HEK293 (cell line): ENCODE data around the gene TPRKB.

ENCODE experiments used
- CTCF ChIA-PET: fragments of 350-600 bp; formaldehyde crosslinking; extraction: SDS; loops from one replicate; lab custom pipeline; 2021; ENCODE audit warnings: antibody characterized with exemption; lab: Yijun Ruan, JAX
- POLR2A ChIA-PET: fragments of 300-600 bp; formaldehyde crosslinking; extraction: SDS; loops from one replicate; lab custom pipeline; 2020; ENCODE audit warnings: antibody characterized with exemption, inconsistent platforms; lab: Yijun Ruan, JAX
- H3K27ac ChIP-seq: fragments of 200-500 bp; sonication (Bioruptor generic); 2 replicates; pipeline ENCODE4 v1.5.1; 2014; ENCODE audit warnings: low read depth, low read length, control low read depth, inconsistent platforms; ENCODE audit errors: extremely low read depth
- H3K36me3 ChIP-seq, 2 experiments: fragments of 200-500 bp in 1 of 2; sonication (Bioruptor generic) in 1 of 2; 1 replicate in 1 of 2; 2 replicates in 1 of 2; pipeline ENCODE4 v1.5.1; 2014 to 2017; ENCODE audit warnings: inconsistent platforms in 2 of 2, low read length in 2 of 2; ENCODE audit not compliant: control insufficient read depth in 2 of 2, insufficient read depth in 1 of 2
- H3K4me1 ChIP-seq: fragments of 200-500 bp; sonication (Bioruptor generic); 2 replicates; pipeline ENCODE4 v1.5.1; 2014; ENCODE audit warnings: mild to moderate bottlenecking, low read length, inconsistent platforms; ENCODE audit not compliant: control insufficient read depth, insufficient read depth
- H3K4me3 ChIP-seq: 2 replicates; pipeline ENCODE4 v1.5.1; 2011; ENCODE audit warnings: low read depth, mild to moderate bottlenecking, control low read depth, low read length, moderate library complexity
- H3K9me3 ChIP-seq: fragments of 200-500 bp; sonication (Bioruptor generic); 2 replicates; pipeline ENCODE4 v1.5.1; 2014; ENCODE audit warnings: low read depth, low read length, inconsistent platforms; ENCODE audit not compliant: control insufficient read depth, insufficient read depth
- BCL11B ChIP-seq: fragments of 450-650 bp; formaldehyde crosslinking; IDR thresholded peaks from 2 replicates; pipeline ENCODE4 v1.5.1; 2016; ENCODE audit warnings: low read depth, missing biosample characterization, missing genetic modification characterization
- FEZF1 ChIP-seq: fragments of 450-650 bp; formaldehyde crosslinking; IDR thresholded peaks from 2 replicates; pipeline ENCODE4 v1.5.1; 2016; ENCODE audit warnings: missing biosample characterization, missing genetic modification characterization
- GFI1B ChIP-seq: fragments of 450-650 bp; formaldehyde crosslinking; IDR thresholded peaks from 2 replicates; pipeline ENCODE4 v1.5.1; 2016; ENCODE audit warnings: missing biosample characterization, missing genetic modification characterization
- GLI2 ChIP-seq: fragments of 450-650 bp; formaldehyde crosslinking; IDR thresholded peaks from 2 replicates; pipeline ENCODE4; 2017; ENCODE audit warnings: missing biosample characterization, missing genetic modification characterization, low read depth, borderline replicate concordance
- KLF7 ChIP-seq: fragments of 450-650 bp; formaldehyde crosslinking; IDR thresholded peaks from 2 replicates; pipeline ENCODE4 v1.5.1; 2016; ENCODE audit warnings: missing biosample characterization, missing genetic modification characterization, borderline replicate concordance
- MZF1 ChIP-seq: fragments of 450-650 bp; formaldehyde crosslinking; IDR thresholded peaks from 2 replicates; pipeline ENCODE4 v1.5.1; 2017; ENCODE audit warnings: missing biosample characterization, missing genetic modification characterization, borderline replicate concordance
- PATZ1 ChIP-seq: fragments of 450-650 bp; formaldehyde crosslinking; IDR thresholded peaks from 2 replicates; pipeline ENCODE4 v1.5.1; 2016; ENCODE audit warnings: missing biosample characterization, missing genetic modification characterization
- PRDM1 ChIP-seq: fragments of 450-650 bp; formaldehyde crosslinking; IDR thresholded peaks from 2 replicates; pipeline ENCODE4; 2016; ENCODE audit warnings: missing biosample characterization, missing genetic modification characterization
- SETDB1 ChIP-seq: IDR thresholded peaks from one replicate; pipeline ENCODE4 v1.6.1; 2017; ENCODE audit warnings: mild to moderate bottlenecking, low read length, moderate library complexity, mixed read lengths; ENCODE audit not compliant: insufficient read length
- SP3 ChIP-seq: fragments of 450-650 bp; formaldehyde crosslinking; IDR thresholded peaks from 2 replicates; pipeline ENCODE4 v1.5.1; 2016; ENCODE audit warnings: missing biosample characterization, missing genetic modification characterization
- TRIM28 ChIP-seq: IDR thresholded peaks from 2 replicates; pipeline ENCODE4 v1.6.1; 2011; ENCODE audit warnings: low read length, control low read depth, borderline replicate concordance
- ZBTB21 ChIP-seq: fragments of 450-650 bp; formaldehyde crosslinking; IDR thresholded peaks from 2 replicates; pipeline ENCODE4 v1.5.1; 2017; ENCODE audit warnings: missing biosample characterization, missing genetic modification characterization
- ZNF274 ChIP-seq, 2 experiments: fragments of 200-500 bp in 1 of 2; fragments of 450-650 bp in 1 of 2; sonication (Bioruptor generic) in 1 of 2; formaldehyde crosslinking in 1 of 2; IDR thresholded peaks; 2 replicates each; pipeline versions ENCODE4 v1.5.1 to v1.6.1; 2014 to 2016; ENCODE audit warnings: borderline replicate concordance in 1 of 2, inconsistent platforms in 1 of 2, low read length in 1 of 2, missing biosample characterization in 1 of 2, missing genetic modification characterization in 1 of 2
- ZNF426 ChIP-seq: fragments of 450-650 bp; formaldehyde crosslinking; IDR thresholded peaks from 2 replicates; pipeline ENCODE4 v1.5.1; 2017; ENCODE audit warnings: missing biosample characterization, missing genetic modification characterization, mild to moderate bottlenecking, inconsistent platforms, moderate library complexity
- ZNF510 ChIP-seq: fragments of 450-650 bp; formaldehyde crosslinking; IDR thresholded peaks from 2 replicates; pipeline ENCODE4 v1.5.1; 2018; ENCODE audit warnings: mild to moderate bottlenecking, missing genetic modification characterization, missing biosample characterization; ENCODE audit not compliant: insufficient replicate concordance
- ZNF548 ChIP-seq: fragments of 450-650 bp; formaldehyde crosslinking; IDR thresholded peaks from 2 replicates; pipeline ENCODE4 v1.5.1; 2016; ENCODE audit warnings: missing biosample characterization, missing genetic modification characterization
- ZNF549 ChIP-seq: fragments of 450-650 bp; IDR thresholded peaks from 2 replicates; pipeline ENCODE4 v1.5.1; 2018; ENCODE audit warnings: missing biosample characterization, missing genetic modification characterization, mild to moderate bottlenecking, inconsistent platforms, moderate library complexity
- ZNF585B ChIP-seq: fragments of 450-650 bp; formaldehyde crosslinking; IDR thresholded peaks from 2 replicates; pipeline ENCODE4 v1.5.1; 2016; ENCODE audit warnings: missing biosample characterization, missing genetic modification characterization
- ZNF600 ChIP-seq: fragments of 450-650 bp; formaldehyde crosslinking; IDR thresholded peaks from 2 replicates; pipeline ENCODE4 v1.5.1; 2016; ENCODE audit warnings: missing biosample characterization, missing genetic modification characterization
- ZNF654 ChIP-seq: fragments of 450-650 bp; formaldehyde crosslinking; IDR thresholded peaks from 2 replicates; pipeline ENCODE4 v1.5.1; 2016; ENCODE audit warnings: low read depth, missing biosample characterization, missing genetic modification characterization
- ZNF792 ChIP-seq: fragments of 450-650 bp; formaldehyde crosslinking; IDR thresholded peaks from 2 replicates; pipeline ENCODE4 v1.5.1; 2016; ENCODE audit warnings: missing biosample characterization, missing genetic modification characterization
- TF ChIP-seq, protein P1 (sequence below): fragments of 450-650 bp; formaldehyde crosslinking; IDR thresholded peaks from 2 replicates; pipeline ENCODE4 v1.5.1; 2016; ENCODE audit warnings: missing biosample characterization, missing genetic modification characterization
- TF ChIP-seq, protein P2 (sequence below): fragments of 450-650 bp; formaldehyde crosslinking; IDR thresholded peaks from 2 replicates; pipeline ENCODE4 v1.5.1; 2016; ENCODE audit warnings: missing biosample characterization, missing genetic modification characterization

TPRKB gene

DNA sequence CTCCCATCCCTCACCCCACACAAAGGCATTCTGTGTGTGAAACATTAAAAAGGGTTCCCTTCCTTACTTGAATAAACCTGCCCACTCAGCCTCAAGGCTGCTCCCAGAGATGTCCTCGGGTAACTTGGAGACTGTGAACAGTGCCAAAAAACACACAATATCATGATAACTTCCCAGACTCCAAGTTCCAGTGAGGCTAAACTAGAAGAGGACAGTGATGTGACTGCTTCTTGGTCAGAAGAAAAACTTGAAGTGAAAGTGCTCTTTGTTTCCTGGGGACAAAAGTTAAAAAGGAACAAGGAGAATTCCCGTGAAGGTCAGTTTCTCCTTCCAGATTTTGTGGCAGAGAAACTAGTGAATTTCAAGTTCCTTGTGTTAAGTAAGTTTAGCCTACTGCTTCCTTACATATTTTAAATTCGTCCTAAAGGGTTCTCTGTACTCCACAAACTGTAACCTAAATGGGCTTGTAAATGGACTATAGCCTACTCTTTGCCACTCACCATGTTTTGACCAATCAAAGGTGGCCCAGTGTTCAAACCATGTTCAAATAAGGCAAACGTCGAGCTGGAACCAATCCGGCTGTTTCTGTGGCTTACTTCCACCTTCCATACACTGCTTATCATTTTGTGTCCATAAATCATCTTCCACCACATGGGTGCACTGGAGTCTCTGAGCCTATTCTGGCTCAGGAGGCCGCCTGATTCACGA is 20.4 kb downstream of the TPRKB start:
- H3K9me3 ChIP-seq, result no peaks in the 10 kb centered on the region
- no peak overlapping the region for H3K27ac ChIP-seq
- POLR2A ChIA-PET, result no interaction called here
- no peaks in the 10 kb centered on the region for H3K36me3 ChIP-seq
- TF ChIP-seq PRDM1 (tag by site-specific recombination) (0 out of 2 replicates have a peak, but pooled peaks have one; percentile 8), ZNF510 (no peak), SP3 (tag by site-specific recombination) (no peak), ZNF792 (tag by site-specific recombination) (no peak), ZNF654 (tag by site-specific recombination) (no peak), GFI1B (tag by site-specific recombination) (no peak)
- TF ChIP-seq, protein P1, sequence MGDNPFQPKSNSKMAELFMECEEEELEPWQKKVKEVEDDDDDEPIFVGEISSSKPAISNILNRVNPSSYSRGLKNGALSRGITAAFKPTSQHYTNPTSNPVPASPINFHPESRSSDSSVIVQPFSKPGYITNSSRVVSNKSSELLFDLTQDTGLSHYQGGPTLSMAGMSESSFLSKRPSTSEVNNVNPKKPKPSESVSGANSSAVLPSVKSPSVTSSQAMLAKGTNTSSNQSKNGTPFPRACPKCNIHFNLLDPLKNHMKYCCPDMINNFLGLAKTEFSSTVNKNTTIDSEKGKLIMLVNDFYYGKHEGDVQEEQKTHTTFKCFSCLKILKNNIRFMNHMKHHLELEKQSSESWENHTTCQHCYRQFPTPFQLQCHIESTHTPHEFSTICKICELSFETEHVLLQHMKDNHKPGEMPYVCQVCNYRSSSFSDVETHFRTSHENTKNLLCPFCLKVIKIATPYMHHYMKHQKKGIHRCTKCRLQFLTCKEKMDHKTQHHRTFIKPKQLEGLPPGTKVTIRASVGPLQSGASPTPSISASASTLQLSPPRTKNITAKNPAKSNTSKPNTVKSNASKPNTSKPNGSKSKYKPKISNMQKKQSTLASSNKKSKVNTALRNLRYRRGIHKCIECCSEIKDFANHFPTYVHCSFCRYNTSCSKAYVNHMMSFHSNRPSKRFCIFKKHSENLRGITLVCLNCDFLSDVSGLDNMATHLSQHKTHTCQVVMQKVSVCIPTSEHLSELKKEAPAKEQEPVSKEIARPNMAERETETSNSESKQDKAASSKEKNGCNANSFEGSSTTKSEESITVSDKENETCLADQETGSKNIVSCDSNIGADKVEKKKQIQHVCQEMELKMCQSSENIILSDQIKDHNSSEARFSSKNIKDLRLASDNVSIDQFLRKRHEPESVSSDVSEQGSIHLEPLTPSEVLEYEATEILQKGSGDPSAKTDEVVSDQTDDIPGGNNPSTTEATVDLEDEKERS (tag by site-specific recombination), result no peak
- TF ChIP-seq, protein P2, sequence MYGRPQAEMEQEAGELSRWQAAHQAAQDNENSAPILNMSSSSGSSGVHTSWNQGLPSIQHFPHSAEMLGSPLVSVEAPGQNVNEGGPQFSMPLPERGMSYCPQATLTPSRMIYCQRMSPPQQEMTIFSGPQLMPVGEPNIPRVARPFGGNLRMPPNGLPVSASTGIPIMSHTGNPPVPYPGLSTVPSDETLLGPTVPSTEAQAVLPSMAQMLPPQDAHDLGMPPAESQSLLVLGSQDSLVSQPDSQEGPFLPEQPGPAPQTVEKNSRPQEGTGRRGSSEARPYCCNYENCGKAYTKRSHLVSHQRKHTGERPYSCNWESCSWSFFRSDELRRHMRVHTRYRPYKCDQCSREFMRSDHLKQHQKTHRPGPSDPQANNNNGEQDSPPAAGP (tag by site-specific recombination), result no peak
- TF ChIP-seq, all 188 proteins: peak for 1
- CTCF ChIA-PET, result no interaction called here
- Histone ChIP-seq H3K4me3 (no peak overlapping the region), H3K4me1 (no peaks in the 10 kb centered on the region)

DNA sequence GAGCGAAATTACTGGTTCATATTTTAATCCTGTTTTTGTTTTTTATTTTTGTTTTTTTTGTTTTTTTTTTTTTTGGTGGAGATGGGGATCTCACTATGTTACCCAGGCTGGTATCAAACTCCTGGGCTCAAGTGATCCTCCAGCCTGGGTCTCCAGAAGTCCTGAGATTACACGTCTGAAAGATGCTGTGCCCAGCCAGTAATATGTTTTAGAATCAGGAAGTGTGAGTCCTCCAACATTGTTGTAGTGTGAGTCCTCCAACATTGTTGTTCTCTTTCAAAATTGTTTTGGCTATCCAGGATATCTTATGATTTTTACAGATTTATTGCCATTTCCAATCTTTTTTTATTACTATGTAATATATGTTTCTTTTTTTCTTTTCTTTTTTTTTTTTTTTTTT is 23.1 kb downstream of the TPRKB start:
- TF ChIP-seq SETDB1, result peak; percentile 44
- TF ChIP-seq ZNF600, result no peak
- no peak for TF ChIP-seq ZBTB21 (tag by site-specific recombination)
- TF ChIP-seq KLF7, result no peak
- TF ChIP-seq ZNF585B, result no peak
- no peak for TF ChIP-seq MZF1 (tag by site-specific recombination)
- no peak for TF ChIP-seq TRIM28
- no peak for TF ChIP-seq ZNF274 (IDR thresholded peaks at IDR 0.05; ENCODE audit: low read length)
- TF ChIP-seq ZNF274 (tag by site-specific recombination; IDR thresholded peaks at IDR 0.05; ENCODE audit: borderline replicate concordance), result peak; percentile 90; the same call in 1 of the 2 replicates
- TF ChIP-seq ZNF548, result no peak
- TF ChIP-seq, all 188 proteins: peak for 2
- Histone ChIP-seq H3K4me3 (no peak overlapping the region), H3K36me3 (no peaks in the 10 kb centered on the region), H3K9me3 (no peaks in the 10 kb centered on the region), H3K4me1 (no peaks in the 10 kb centered on the region), H3K27ac (no peak overlapping the region)
- POLR2A ChIA-PET, result no interaction called here
- CTCF ChIA-PET, result no interaction called here

GRCh38 chr2:73708527-73708926 is 28.6 kb downstream of the TPRKB start:
- H3K9me3 ChIP-seq, result no peaks in the 10 kb centered on the region
- CTCF ChIA-PET, result interaction anchor here (0.7 kb wide), 1 partner anchor 632 kb away, joined by 3 read pairs; no protein-coding TSS in a partner anchor
- POLR2A ChIA-PET, result interaction anchor here (1.5 kb wide), 1 partner anchor 29 kb away, joined by 5 read pairs; the partner anchor contains the start of gene TPRKB
- TF ChIP-seq ZNF426 (tag by site-specific recombination) (no peak), BCL11B (tag by site-specific recombination) (no peak), PATZ1 (tag by site-specific recombination) (no peak), ZNF549 (tag by site-specific recombination) (no peak), FEZF1 (tag by site-specific recombination) (no peak), GLI2 (tag by site-specific recombination) (no peak), ZNF792 (tag by site-specific recombination) (no peak)
- TF ChIP-seq, protein P2 (tag by site-specific recombination), result no peak

More at GRCh38 chr2:73708527-73708926, 28.6 kb downstream of the TPRKB start:
- Histone ChIP-seq H3K4me1 (no peaks in the 10 kb centered on the region), H3K36me3 (no peaks in the 10 kb centered on the region), H3K27ac (no peak overlapping the region), H3K4me3 (no peak overlapping the region)
